ENCODE results near the gene RHEX.
A peak's percentile ranks its signal among the peaks of the same experiment; 100 is the strongest.

Gene RHEX

GRCh38 chr1:206101351-206102045 is 48.5 kb downstream of the RHEX start:
- Histone ChIP-seq H3K4me3 (peak overlapping the region in 3 of 10 experiments; percentile 16 to 32 (median 21); a peak in 2 of 20 replicates), H3K36me3 (peaks cover 0 to 29% (median 0%) of the 10 kb centered on the region in 11 experiments; a peak in 4 of 22 replicates), H3K27me3 (peaks cover 0 to 22% (median 0%) of the 10 kb centered on the region in 11 experiments; a peak in 2 of 22 replicates), H3K9ac (peak overlapping the region in 7 of 11 experiments; percentile 51 to 70 (median 65); a peak in 15 of 22 replicates), H3K4me2 (peak overlapping the region; percentile 40 to 93 (median 86)), H3K9me3 (replicated peaks in 1 of 11) (no peaks in the 10 kb centered on the region), H3K4me1 (peaks cover 11 to 99% (median 85%) of the 10 kb centered on the region in 10 experiments), H3K27ac (peak overlapping the region; percentile 41 to 87 (median 77); a peak in 21 of 22 replicates), H4K20me1 (no peaks in the 10 kb centered on the region)
- no peak for TF ChIP-seq Cebpa-rat (IDR thresholded peaks at IDR 0.05)

- peak in 4 of 11 experiments; percentile 69 to 91 (median 85); a peak in 10 of 22 replicates for TF ChIP-seq Cebpa-rat (IDR thresholded peaks at IDR 0.05)
- Histone ChIP-seq H3K4me3 (peak overlapping the region in 4 of 10 experiments; percentile 16 to 32 (median 20); a peak in 2 of 20 replicates), H3K9me3 (replicated peaks in 1 of 11) (no peaks in the 10 kb centered on the region), H3K27ac (peak overlapping the region; percentile 41 to 87 (median 77); a peak in 21 of 22 replicates), H3K4me2 (peak overlapping the region; percentile 40 to 93 (median 86)), H3K27me3 (peaks cover 0 to 22% (median 0%) of the 10 kb centered on the region in 11 experiments; a peak in 2 of 22 replicates), H3K9ac (peak overlapping the region in 7 of 11 experiments; percentile 51 to 70 (median 65); a peak in 15 of 22 replicates), H3K36me3 (peaks cover 0 to 29% (median 0%) of the 10 kb centered on the region in 11 experiments; a peak in 4 of 22 replicates), H3K4me1 (peaks cover 11 to 96% (median 81%) of the 10 kb centered on the region in 10 experiments), H4K20me1 (no peaks in the 10 kb centered on the region)
Measured at GRCh38 chr1:206102292-206102936, 49.4 kb downstream of the RHEX start.

- Histone ChIP-seq H3K9me3 (replicated peaks in 1 of 11) (no peaks in the 10 kb centered on the region), H3K4me3 (no peak overlapping the region), H3K9ac (peak overlapping the region in 3 of 11 experiments; percentile 9 to 25 (median 17); a peak in 2 of 22 replicates), H3K4me2 (peak overlapping the region in 7 of 11 experiments; percentile 81 to 93 (median 87); a peak in 12 of 22 replicates), H3K36me3 (peaks cover 0 to 15% (median 0%) of the 10 kb centered on the region in 11 experiments; a peak in 2 of 22 replicates), H4K20me1 (no peaks in the 10 kb centered on the region), H3K27ac (peak overlapping the region in 7 of 11 experiments; percentile 10 to 87 (median 80); a peak in 13 of 22 replicates), H3K27me3 (peaks cover 0 to 11% (median 0%) of the 10 kb centered on the region in 11 experiments; a peak in 3 of 22 replicates), H3K4me1 (peaks cover 11 to 80% (median 70%) of the 10 kb centered on the region in 10 experiments)
- TF ChIP-seq Cebpa-rat (IDR thresholded peaks at IDR 0.05): no peak
Measured at GRCh38 chr1:206103979-206104378, 51.0 kb downstream of the RHEX start.

- no peaks in the 10 kb centered on the region for H4K20me1 ChIP-seq
- H3K4me1 ChIP-seq: peaks cover 11 to 64% (median 58%) of the 10 kb centered on the region in 10 experiments
- no peaks in the 10 kb centered on the region for H3K36me3 ChIP-seq
- no peaks in the 10 kb centered on the region for H3K9me3 ChIP-seq (replicated peaks in 1 of 11)
- peaks cover 0 to 3% (median 0%) of the 10 kb centered on the region in 11 experiments; a peak in 2 of 22 replicates for H3K27me3 ChIP-seq
- TF ChIP-seq Cebpa-rat (IDR thresholded peaks at IDR 0.05): no peak
- peak overlapping the region in 6 of 11 experiments; percentile 14 to 93 (median 87); a peak in 10 of 22 replicates for H3K4me2 ChIP-seq
- no peak overlapping the region for H3K4me3 ChIP-seq
- peak overlapping the region in 8 of 11 experiments; percentile 7 to 86 (median 70); a peak in 13 of 22 replicates for H3K27ac ChIP-seq
- peak overlapping the region in 3 of 11 experiments; percentile 4 to 37 (median 16); a peak in 2 of 22 replicates for H3K9ac ChIP-seq
Measured at GRCh38 chr1:206105464-206105995, 52.6 kb downstream of the RHEX start.

GRCh38 chr1:206106328-206107167 is 53.6 kb downstream of the RHEX start:
- peak overlapping the region in 5 of 11 experiments; percentile 24 to 37 (median 33); a peak in 6 of 22 replicates for H3K9ac ChIP-seq

GRCh38 chr1:206107168-206107544 is 54.2 kb downstream of the RHEX start:
- TF ChIP-seq Cebpa-rat (IDR thresholded peaks at IDR 0.05): no peak
- H3K27me3 ChIP-seq: peaks cover 0 to 3% (median 0%) of the 10 kb centered on the region in 11 experiments; a peak in 1 of 22 replicates
- no peak overlapping the region for H3K27ac ChIP-seq
- no peaks in the 10 kb centered on the region for H3K9me3 ChIP-seq (replicated peaks in 1 of 11)
- H3K36me3 ChIP-seq: no peaks in the 10 kb centered on the region
- no peak overlapping the region for H3K4me2 ChIP-seq
- no peak overlapping the region for H3K4me3 ChIP-seq
- H4K20me1 ChIP-seq: no peaks in the 10 kb centered on the region
- peaks cover 4 to 48% (median 42%) of the 10 kb centered on the region in 10 experiments for H3K4me1 ChIP-seq
- H3K9ac ChIP-seq: peak overlapping the region in 2 of 11 experiments; percentile 14 to 35; a peak in 3 of 22 replicates

More at GRCh38 chr1:206106328-206107167, 53.6 kb downstream of the RHEX start:
- Histone ChIP-seq H3K4me2 (peak overlapping the region in 8 of 11 experiments; percentile 7 to 93 (median 46); a peak in 14 of 22 replicates), H4K20me1 (no peaks in the 10 kb centered on the region), H3K4me3 (no peak overlapping the region), H3K9me3 (replicated peaks in 1 of 11) (no peaks in the 10 kb centered on the region), H3K4me1 (peaks cover 10 to 54% (median 48%) of the 10 kb centered on the region in 10 experiments), H3K27me3 (peaks cover 0 to 3% (median 0%) of the 10 kb centered on the region in 11 experiments; a peak in 1 of 22 replicates), H3K36me3 (no peaks in the 10 kb centered on the region), H3K27ac (peak overlapping the region in 7 of 11 experiments; percentile 18 to 86 (median 56); a peak in 12 of 22 replicates)
- TF ChIP-seq Cebpa-rat (IDR thresholded peaks at IDR 0.05): no peak

GRCh38 chr1:206108635-206109034 is 55.7 kb downstream of the RHEX start:
- Histone ChIP-seq H3K9me3 (replicated peaks in 1 of 11) (no peaks in the 10 kb centered on the region), H3K4me2 (no peak overlapping the region), H3K4me3 (no peak overlapping the region), H3K9ac (no peak overlapping the region), H4K20me1 (no peaks in the 10 kb centered on the region), H3K36me3 (no peaks in the 10 kb centered on the region), H3K27me3 (peaks cover 0 to 7% (median 0%) of the 10 kb centered on the region in 11 experiments; a peak in 1 of 22 replicates), H3K27ac (no peak overlapping the region), H3K4me1 (peaks cover 0 to 35% (median 27%) of the 10 kb centered on the region in 10 experiments; a peak in 17 of 20 replicates)
- no peak for TF ChIP-seq Cebpa-rat (IDR thresholded peaks at IDR 0.05)
